Left forelimb (tissue), 1 donor: ENCODE results near the gene PSMA7.
A peak's percentile ranks its signal among the peaks of the same experiment; 100 is the strongest.

Experiments
- DNase-seq: peaks from one replicate; pipeline ENCODE4 v3.0.0-alpha.2; 2018; ENCODE audit warnings: low spot score

PSMA7 gene

GRCh38 chr20:62143081-62143956, at the start of gene PSMA7, which contains the start of gene SS18L1:
Gene PSMA7 (minus strand): TSS chr20:62143394. CDS start chr20:62143303, 91 bp downstream.
Gene SS18L1 (plus strand): TSS chr20:62143769. CDS start chr20:62143821, 52 bp downstream.
- peak; percentile 92 for DNase-seq

DNA sequence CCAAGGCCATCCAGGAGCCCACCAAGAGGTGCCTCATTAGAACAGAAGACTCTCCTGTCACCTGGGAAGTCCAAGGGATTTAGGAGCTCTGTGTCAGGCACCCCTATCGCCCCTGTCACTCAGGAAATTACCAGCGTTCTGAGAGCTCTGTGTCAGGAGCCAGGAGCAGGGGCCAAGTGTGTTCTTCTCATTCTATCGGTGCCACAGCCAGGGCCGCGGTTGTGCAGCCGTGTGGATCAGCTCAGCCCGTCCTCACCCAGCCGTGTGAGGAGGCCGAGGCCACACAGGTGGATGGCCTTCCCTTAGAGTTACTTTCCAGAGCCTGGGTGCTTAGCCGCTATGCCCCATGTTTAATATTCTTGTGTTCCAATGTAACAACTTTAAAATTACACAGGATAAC, 49.4 kb upstream of the PSMA7 start:
- DNase-seq = no peak

DNA sequence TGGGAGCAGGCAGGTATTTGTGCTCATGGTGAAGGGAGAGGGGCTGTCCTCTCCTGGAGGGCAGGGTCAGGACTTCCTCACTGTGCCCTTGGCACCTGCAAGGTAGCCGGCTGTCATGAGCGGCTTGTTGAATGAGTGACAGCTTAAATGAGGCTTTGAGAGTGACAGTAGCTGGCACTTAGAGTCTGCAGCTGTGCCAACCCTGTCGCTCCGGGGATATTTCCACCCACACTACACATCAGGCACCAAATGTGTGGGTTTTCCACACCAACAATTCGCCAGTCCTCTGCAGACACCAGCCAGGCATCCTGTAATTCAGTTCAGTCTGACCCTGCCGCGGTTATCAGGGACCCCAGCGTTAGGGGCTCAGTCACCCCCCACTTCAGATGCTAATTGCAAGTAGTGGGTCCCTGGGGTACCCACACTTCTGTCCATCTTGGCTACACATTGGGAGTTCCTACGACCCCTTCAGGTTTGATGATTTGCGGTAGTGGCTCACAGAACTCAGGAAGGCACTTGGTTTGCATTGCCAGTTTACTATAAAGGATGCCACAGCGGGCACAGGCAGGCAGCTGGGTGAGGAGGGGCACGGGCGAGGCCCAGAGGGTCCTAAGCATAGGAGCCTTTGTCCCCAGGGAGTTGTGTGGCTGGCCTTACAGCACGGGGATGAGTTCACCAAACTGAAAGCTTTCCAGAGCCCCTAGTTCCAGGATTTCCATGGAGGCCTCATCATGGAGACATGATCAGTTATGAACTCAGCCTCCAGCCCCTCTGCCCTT, 48.8 kb upstream of the PSMA7 start:
- no peak for DNase-seq

DNA sequence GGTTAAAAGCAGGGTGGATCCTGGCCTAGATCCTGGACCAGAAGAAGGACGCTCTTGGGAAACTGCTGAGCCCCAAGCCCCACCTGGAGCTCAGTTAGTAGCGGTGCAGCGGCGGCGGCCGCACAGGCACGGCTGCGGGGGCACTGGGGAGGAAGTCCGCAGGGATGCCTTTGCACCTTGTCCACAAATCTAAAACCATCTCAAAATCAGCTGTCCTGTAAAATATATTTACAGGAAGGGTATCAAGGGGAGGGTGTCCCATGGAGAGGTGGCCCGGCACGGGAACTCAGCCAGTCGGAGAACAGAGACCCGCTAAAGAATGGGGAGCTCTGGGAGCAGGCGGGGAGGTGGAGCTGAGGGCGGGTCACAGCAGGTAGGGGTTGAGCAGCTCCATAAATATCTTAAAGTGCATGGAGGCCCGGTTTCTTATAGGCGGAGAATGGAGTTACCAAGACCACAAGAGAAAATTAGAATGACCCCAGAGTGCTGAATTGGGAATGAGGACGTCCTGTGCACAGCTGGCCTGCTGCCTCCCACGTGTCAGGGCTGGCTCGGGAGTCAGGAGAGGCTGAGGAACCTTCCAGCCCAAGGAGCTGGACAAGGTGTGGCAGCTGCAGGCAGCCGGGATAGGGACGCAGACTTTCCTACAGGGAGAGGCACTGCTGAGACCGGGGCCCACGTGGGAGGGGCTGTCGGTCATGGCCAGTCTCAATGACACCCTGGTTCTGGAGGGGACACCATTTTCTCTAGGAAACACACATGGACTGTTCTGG, 47.6 kb upstream of the PSMA7 start:
- DNase-seq = no peak

DNA sequence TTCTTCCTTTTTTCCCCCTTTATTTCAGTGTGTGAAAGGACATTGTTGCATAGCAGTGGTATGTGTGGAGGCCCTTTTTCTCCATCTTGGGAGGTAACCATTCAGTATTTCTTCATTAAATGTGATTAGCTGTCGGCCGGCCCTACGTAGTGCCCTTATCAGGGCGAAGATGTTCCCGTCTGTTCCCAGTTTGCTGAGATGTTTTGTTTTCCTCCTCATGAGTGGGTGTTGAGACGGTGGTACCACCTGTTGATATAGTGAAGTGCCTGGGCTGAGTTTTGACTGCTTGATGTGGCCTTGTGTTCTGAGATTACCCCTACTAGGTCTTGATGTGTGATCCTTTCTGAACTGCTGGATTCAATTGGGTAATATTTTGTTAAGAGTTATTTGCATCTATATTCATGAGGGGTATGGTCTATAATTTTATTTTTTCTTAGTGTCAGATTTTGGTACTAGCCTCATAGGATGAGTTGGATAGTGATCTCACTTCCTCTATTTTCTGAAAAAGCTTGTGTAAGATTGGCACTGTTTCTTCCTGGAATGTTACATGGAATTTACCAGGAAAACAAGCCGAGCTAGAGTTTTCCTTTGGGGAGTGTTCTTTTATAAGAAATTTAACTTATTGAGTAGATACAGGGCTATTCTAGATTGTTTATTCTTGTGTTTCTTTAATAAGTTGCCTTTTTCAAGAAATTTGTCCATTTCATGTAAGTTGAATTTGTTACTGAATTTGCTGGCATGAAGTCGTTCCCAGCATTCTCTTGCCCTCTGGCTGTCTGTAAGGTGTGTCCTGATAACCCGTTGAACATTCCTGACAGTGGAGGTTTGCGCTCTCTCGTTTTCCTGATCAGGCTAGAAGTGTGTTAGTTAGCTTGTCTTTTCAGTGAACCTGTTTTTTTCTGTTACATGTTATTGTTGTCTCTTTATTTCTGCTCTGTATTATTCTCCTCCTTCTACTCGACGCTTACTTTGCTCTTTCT, 44.0 kb upstream of the PSMA7 start:
- no peak for DNase-seq

DNA sequence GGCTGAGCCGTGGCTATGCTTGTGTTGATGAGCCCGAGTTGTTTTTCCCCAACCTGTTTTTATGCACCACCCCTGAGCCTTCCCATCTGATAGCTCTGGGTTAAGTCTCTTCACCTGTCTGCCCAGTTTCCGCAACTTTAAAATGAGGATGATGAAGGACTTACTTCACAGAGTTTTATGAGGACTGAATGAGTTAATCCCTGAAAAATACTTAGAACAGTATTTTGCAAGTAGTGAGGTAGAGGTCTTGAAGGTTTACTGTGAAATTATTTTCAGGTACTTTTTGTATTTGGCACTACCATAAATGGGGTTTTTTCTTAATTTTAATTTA, 42.9 kb upstream of the PSMA7 start:
- DNase-seq = no peak

- no peak for DNase-seq
Observed at GRCh38 chr20:62183426-62184142, 40.4 kb upstream of the PSMA7 start.

- peak; percentile 95 for DNase-seq
Observed at GRCh38 chr20:62182469-62183425, 39.6 kb upstream of the PSMA7 start, which contains the start of gene MTG2. Gene MTG2 (plus strand): TSS chr20:62183028. CDS start chr20:62193421, 10,393 bp downstream.

- no peak for DNase-seq
Observed at GRCh38 chr20:62181808-62182207, 38.6 kb upstream of the PSMA7 start.

DNA sequence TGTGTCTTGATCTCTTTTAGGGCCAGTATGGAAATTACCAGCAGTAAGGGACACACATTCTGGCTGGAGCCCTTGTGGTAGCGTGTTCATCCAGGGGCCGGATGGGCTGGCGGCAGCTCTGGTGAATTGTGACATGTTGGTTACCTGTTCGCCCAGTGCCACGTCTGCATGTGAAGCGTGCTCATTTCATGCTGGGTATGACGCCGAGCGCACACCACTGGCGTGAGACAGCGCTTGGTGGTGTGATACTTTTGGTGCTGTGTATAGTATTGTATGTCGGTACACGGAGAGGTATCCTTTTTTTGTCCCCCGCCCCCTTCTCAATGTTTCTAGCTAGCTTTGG, 35.9 kb upstream of the PSMA7 start:
- DNase-seq = no peak

GRCh38 chr20:62178316-62179161, 35.3 kb upstream of the PSMA7 start:
- DNase-seq = no peak

- no peak for DNase-seq
Observed at GRCh38 chr20:62177307-62177706, 34.1 kb upstream of the PSMA7 start.

GRCh38 chr20:62176866-62177265, 33.7 kb upstream of the PSMA7 start:
- DNase-seq = no peak

- no peak for DNase-seq
Observed at GRCh38 chr20:62175711-62176110, 32.5 kb upstream of the PSMA7 start.

- no peak for DNase-seq
Observed at GRCh38 chr20:62174870-62175624, 31.9 kb upstream of the PSMA7 start.

DNA sequence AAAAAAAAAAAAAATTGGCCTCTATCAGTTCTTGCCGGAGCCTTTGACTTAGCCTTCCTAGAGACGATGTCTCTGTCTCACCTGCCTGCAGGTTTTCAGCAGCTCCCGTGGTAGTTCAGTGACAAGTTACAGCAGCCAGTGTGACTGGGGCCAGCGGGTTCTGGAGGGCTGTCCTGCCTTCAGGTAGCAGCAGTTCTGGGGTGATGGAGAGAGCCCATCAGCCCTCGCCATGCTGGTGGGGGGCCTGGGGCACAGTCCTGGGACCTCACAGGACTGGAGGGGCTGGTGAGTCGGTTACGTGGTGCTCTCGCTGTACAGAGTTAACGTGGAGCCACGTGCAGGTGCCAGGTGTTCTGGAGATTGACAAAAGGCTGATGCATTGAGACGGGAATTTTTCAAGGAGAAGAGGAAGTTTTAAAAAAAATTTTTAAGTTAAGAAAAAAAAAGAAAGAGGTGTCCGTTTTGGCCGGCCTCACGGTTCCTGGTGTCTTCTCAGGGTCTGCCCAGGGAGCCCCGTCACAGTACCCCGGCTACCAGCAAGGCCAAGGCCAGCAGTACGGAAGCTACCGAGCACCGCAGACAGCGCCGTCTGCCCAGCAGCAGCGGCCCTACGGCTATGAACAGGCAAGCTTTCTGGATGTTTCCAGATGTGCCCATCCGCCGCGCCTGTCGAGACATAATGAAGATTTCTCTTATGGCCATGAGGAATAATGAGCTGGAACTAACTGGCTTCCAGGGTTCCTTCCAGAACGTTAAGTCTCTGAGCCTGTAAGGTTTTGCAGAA, 31.0 kb upstream of the PSMA7 start:
- no peak for DNase-seq

- DNase-seq = no peak
Observed at GRCh38 chr20:62172666-62173065, 29.5 kb upstream of the PSMA7 start.
